GM21723 (cell line): Measurements from ENCODE around the gene HOXA10.

Experiments
- ATAC-seq: cut with Tn5 transposase; IDR thresholded peaks from one replicate; pipeline ENCODE4 v1.9.1; 2021; ENCODE audit warnings: mild to moderate bottlenecking, moderate library complexity; ENCODE audit not compliant: unreplicated experiment

HOXA10 gene

DNA sequence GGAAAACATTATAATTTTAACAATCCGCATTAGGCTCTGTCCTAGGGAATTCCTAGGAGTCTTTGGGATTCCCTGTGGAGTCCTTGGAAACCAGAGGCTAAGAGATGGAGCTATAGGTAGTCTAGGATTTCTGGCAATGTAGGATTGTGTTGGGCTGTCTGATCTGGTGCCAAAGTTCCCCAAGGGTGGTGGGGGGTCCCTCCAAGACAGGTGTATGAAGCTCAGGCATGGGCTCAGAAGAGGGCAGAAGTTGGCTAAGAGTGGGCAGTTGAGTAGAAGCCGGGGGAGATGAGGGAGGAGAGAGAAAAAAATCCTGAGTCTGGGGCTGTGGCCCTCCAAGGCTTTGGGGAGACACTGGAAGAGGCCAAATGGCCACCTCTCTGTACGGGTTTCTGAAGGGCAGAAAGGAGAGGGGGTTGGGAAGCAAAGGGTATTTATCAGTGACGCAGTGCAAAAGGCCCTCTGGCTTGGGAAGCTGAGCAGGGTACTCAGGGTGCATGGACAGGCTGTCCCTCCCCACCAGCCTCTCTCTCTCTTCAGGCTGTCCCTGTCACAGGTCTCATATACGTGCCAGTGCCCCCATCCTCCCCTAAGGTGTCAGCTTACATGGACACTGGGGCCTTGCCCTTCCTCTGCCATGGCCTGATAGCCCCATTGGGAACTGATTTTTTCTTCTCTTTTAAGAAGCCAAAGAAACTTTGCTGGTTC is 27.5 kb downstream of the HOXA10 start:
- ATAC-seq: no peak

DNA sequence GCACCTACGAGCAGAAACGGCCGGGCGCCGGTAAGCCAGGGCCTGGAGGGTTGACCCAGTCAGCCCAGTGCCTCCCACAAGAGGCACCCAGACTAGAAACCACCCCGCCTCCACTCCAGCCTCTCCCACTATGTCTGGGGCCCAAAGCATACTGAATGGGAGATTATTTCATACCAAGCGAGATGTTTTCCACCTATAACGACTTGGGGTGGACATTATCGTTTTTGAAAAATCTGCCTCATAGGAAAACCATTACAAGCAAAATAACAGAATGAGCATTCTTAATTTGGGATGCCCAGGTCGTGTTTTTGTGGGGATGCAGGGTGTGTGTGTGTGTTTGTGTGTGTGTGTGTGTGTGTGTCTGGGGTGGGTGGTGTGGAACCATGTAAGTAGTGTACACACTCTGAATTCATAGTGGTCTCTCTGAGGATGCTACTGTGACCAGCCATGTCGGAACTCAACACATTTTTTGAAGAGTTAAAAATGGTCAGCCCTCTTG is 28.2 kb downstream of the HOXA10 start:
- no peak for ATAC-seq

DNA sequence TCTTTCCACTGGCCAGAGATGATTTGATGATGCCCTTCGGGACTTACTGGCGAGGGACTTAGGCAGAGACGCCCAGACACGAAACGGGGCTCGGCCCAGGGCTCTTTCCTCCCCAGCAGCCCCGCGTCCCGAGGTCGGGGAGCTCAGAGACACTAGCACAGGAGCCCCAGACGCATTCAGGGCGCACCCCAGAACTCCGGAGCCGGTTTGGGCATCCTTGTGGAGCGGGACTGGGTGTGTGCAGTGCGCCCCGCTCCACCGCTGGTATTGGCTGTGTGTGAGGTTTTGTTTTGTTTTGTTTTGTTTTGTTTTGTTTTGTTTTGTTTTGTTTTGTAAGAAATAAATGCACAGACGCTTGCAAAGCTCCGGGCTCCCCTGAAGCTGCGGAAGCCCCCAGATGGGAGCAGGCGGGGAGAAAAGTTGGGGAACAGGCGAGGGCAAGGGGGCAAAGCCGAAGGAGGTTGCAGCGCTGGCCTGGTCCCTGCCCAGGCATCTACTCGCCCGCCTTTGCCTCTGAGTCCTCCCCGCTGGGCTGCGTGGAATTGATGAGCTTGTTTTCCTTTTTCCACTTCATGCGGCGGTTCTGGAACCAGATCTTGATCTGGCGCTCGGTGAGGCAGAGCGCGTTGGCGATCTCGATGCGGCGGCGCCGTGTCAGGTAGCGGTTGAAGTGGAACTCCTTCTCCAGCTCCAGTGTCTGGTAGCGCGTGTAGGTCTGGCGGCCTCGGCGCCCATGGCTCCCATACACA is 28.8 kb downstream of the HOXA10 start:
- ATAC-seq: no peak

DNA sequence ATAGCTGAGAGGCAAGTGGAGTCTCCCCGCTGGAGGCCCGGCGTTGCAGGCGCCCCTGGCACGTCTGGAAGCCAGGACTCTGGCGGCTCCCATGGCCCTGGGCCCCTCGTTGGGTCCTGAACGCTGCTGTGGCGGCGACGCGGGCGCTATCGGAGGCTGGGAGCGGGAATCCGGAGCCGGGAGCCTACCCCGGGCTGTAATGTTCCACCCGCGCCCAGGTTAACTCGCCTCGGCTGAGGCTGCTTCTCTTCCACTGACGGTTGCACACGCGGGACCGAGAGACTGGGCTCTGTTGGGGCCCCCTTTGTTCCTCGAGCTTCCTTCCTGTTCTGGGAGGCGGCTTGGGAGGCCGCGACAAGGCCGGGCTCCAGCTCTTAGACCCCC is 29.3 kb downstream of the HOXA10 start:
- ATAC-seq: no peak

DNA sequence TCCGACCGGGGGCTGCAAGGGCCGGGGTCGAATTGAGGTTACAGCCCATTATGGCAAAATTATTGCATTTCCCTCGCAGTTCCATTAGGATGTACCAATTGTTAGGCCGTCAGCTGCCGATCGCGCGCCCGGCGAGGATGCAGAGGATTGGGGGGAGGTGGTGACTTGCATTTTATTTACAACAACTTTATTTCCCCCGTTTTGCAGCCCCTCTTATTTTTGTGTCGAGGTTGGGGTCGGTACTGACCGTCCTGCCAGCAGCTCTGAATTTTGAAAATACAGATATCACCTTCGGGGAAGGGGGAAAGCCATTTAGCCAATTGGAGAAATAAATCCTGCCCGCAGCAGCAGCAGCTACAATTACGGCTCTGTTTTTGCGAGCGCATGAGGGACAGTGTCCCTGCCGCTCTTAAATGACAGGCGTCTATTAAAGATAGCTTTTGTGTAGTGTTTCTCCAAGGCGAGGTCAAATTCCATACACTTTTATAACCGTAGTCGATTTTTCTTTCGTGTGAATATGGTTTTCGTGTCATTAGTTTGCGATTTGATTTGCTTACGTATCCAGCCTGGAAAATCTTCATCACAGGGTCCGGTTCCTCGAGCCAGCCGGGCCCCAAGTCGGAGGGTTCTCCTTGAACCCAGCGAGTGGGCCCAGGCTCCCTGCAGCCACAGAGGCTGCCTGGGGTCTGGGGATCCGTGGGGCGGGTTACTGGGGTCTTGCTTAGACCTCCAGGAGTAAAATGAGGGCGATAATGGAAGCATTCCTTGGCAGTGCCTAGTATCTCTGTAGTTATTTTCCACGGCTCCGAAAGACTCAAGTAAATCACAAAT is 30.0 kb downstream of the HOXA10 start:
- ATAC-seq: no peak

DNA sequence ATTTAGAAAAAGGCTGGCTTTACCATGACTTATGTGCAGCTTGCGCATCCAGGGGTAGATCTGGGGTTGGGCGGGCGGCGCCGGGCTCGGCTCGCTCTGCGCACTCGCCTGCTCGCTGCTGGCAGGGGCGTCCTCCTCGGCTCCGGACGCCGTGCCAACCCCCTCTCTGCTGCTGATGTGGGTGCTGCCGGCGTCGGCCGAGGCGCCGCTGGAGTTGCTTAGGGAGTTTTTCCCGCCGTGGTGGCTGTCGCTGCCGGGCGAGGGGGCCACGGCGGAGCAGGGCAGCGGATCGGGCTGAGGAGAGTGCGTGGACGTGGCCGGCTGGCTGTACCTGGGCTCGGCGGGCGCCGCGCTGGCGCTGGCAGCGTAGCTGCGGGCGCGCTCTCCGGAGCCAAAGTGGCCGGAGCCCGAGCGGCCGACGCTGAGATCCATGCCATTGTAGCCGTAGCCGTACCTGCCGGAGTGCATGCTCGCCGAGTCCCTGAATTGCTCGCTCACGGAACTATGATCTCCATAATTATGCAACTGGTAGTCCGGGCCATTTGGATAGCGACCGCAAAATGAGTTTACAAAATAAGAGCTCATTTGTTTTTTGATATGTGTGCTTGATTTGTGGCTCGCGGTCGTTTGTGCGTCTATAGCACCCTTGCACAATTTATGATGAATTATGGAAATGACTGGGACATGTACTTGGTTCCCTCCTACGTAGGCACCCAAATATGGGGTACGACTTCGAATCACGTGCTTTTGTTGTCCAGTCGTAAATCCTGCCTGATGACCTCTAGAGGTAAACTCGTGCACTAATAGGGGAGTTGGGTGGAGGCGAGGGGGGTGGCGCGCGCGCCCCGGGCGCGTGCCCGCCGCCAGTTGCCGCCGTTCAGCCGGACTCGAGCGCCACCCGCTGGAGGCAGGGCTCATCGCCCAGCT is 30.8 kb downstream of the HOXA10 start, which contains the start of gene HOXA5:
Gene HOXA5 (minus strand): TSS at position 659 of the 927 bp plus-strand sequence. CDS start 74 bp downstream, at position 585.
- ATAC-seq: no peak

DNA sequence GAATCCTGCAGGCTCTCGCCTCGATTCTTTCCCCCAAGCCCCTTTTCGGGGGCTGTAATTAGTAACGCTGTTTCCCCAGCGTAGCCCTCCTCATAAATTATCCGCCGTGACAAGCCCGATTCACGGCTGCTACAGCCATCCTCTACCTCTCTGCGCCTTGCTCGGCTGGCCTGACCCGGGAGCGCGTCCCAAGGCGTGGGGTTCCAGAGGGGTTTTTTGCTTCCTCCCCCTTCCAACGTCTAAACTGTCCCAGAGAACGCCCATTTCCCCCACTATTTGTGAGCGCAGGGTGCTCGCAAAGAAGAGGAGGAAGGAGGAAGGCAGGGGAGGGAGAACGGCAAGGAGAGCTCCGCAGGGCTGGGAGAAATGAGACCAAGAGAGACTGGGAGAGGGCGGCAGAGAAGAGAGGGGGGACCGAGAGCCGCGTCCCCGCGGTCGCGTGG is 31.5 kb downstream of the HOXA10 start:
- no peak for ATAC-seq

DNA sequence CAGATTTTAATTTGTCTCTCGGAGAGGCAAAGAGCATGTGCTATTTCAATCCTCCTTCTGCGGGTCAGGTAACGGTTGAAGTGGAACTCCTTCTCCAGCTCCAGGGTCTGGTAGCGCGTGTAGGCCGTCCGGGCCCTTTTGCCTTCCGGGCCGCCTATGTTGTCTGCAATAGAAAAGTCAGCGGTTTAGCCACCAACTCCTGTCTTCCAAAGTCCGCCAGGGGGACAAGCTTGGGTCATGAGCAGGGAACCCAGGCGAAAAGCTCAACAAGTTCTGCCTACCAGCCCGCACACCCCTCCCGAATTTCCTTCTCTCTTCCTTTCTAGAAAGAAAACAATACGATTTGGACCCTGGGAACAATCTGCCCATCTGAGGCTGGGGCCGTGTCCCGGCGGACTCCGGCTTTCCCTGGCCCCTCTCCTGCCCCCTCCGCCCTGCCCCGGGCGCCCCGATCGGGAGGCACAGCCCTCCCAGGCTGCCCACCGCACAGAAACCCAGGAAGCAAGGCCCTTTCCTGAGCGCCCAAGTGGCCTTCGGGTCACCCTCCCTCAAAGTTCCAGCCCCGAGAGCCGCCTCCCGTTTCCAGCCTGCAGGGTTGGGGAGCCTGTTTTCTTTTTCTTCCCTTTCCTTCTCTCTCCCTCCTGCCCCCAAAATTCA is 32.1 kb downstream of the HOXA10 start:
- ATAC-seq: no peak

DNA sequence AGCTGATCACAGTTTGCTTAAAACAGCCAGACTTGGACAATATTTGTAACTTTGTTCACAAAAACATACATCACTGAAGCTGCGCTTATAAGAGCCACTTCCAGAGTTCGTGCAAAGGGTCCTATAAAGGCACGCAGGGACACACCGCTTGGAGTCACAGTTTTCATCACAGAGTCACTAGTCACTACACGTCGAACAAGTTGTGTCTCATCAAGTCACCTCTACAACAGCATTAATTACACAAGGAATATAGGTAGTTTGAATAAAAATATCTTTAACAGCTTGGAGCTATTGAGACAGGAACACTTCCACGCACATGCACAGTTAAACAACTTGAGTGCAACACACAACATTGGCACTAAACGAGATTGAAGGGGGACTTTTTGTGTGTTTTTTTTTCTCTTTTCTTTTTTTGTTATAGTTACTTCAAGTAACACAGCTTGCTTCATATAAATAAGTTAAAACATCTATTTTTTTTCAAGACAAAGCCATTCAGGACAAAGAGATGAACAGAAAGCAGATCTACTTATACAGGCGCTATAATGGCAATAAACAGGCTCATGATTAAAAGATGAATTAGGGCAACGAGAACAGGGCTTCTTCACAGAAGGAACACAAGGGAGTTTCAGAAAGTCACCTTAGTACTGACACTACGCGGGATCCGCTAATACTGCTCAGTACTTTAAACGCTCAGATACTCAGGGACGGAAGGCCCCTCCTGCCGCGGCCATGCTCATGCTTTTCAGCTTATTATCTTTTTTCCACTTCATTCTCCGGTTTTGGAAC is 32.8 kb downstream of the HOXA10 start:
- ATAC-seq: no peak

DNA sequence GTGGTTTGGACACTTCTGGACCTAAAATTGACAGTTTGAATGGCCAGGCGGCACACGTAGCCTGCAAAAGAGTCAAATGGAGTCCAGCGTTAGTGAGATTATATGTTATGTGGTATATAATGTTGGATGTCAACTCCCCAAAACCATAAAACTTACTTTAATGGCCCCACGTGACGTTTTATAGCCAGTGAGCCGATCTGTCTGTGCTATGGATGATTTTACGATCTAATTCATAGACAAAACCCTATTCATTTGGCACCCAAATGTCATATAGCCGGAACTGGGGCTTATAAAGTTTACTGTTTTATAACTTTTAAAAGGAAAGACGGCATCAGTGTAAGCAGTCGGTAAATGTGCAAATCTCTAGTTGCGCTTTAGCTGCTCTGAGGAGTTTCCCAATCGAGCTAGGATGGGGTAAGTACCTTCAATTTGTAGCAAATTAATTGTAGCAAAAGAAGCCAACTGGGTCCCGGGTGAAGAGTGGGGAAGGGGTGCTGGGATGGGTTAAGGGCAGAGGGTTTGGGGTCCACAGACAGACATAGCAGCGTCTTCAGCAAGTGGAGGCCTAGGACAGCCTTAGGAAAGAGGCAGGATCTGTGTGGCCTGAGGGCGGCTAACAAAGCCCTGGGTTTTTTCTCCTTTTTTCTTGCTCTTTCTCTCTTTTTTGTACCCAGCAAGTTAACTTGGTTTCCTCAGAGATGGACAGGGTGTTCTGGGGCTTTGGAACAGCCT is 33.8 kb downstream of the HOXA10 start:
- no peak for ATAC-seq

DNA sequence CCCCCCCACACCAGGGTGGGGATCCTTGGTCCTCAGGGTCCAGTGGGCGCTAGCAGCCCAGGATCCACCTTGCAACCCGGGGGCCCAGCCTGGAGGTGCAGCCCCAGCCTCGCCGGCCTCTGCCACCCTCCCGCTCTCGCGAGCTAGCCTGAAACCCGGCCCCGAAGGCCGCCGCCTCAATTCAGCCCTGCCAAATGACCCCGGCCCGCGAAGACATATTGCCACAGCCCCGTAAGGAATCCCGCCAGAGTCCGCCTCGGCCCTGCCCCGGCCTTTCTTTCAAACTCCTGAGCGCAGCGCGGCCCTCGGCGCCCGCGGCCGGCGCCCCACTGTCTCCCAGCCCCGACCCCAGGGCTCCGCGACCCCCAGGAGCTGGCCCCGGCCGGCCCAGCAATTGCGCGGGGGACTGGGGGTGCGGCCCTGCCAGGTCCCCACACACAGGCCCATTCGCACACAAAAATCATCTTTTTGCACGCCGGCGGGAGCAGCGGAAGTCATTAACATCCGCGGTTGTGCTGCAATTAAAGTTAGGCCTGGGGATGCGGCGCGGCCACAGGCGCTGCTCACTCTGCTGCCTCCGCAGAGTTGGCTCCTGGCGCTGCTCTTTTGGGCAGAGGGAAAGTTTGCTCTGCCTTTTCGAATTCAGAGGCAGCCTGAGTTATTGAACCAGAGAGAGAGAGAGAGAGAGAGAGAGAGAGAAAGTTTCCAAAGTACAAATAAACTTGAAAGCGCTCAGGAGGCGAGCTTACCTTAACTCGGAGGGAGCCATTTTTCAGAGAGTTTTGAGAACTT is 34.6 kb downstream of the HOXA10 start:
- no peak for ATAC-seq

DNA sequence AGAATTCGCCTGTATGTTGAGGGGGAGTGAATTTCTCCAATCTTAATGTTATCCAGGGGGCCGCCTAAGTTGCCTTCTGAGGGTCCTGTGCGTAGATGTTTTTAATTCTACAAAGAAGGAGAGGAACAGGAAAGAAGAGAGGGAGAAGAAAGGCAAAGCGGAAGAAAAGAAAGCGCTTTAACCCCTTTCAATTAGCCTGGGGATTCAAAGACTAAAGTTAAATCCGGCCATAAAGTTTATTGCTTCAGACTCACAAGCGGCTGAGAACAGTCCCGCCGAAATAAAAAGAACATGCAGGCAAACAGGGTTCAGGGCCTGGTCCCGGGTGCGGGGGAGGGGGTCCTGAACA is 35.2 kb downstream of the HOXA10 start:
- ATAC-seq: no peak

DNA sequence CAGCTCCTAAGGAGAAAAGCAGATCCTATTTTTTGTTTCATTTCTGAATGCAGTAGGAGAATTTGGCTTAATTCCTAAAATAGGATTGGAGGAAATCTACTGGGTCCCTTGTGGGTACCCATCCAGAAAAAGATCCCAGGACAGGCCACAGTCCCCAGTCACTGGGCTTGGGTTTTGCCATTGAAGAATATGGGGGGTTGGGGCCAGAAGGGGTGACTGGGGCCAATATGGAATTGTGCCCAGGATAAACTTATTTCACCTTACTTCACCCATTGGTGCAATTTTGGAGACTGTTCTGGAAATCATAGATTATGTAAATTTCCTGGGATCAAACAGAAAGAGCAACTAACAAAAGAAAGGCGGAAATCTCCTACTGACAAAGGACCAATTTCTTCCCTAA is 35.6 kb downstream of the HOXA10 start:
- ATAC-seq: no peak

DNA sequence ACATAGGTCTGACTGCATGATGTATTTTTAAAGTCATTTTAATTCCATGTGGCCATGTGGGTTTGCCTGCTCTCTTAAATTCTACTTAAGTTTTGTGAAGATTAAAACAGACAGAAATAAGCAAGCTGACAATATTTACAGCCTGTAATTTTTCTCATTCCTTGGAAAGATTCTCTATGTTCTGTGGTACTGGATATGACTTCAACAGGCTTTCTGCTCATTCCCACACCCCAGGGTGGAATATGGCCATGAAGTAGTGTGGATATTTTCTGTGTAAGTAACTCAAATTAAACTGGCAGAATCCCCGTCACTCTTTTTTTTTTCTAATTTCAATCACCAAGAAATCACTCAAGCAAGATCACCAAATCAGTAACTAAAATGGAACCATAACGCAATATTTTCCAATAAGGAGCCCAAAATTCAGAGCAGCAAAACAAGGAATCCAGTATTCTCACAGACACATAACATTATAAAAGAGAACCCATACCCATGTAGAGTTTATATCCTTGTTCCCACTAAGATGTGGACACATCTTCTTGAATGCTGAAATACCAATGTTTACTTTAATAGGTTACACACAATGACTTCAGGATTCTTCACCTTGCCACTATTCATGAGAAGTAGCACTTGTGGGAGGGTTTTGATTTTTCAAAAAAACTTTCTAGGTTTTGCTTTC is 36.3 kb downstream of the HOXA10 start:
- no peak for ATAC-seq

DNA sequence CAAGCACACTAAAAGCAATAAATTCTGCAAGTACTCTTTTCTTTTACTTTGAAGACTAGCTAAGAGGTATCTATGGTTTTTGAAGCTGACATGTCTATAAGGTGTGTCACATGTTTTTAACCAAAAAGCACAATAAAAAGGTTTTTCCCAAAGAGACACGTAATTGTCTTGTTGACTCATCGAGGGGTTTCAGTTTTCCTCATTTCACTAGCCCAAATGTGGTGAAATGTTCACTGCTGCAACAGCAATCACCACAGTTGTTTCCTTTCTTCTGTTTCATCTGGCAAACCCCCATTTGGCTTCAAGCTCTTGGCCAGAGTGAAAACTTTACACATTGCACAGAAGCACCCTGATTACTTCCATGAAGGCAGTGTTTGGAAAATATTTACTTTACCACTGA is 39.7 kb downstream of the HOXA10 start:
- no peak for ATAC-seq

DNA sequence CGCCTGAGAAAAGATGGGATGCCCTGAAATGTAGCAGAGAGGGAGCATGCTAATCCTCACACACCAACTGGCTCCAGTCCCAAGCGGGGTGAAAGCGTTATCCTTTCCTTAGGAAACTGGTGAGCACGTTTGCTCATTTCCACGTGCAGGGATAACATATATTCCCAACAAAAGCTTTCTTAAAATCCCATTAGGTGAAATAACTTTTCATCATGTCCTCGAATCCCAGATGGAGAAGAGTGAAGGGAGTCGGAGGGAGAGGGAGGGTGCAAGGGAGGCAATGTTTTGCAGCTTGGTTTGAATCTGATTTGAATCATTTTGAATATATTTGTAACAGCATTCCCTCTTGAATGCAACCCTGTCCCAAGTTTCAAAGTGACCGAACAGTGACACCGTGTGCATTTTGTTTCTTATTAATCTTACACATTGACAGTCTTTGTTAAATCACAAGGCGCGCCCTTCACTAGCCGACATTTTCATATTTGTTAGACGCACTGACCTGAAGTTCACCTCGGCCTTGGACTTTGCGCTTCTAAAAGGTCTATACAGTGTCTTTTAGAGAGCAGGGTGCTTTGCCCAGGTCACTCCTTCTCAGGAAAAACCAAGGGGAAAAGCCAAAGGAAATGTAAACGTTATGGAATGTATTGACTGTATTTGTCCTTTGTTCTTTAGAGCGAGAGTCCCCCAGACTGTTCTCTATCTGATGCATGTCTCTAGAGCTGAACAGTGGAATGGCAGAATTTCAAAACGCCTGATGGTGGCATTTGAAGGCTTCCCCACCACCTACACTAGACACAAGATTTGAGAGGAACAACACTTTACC is 40.5 kb downstream of the HOXA10 start:
- ATAC-seq: no peak
